ENCODE measurements around the gene RNU6-1.

DNA sequence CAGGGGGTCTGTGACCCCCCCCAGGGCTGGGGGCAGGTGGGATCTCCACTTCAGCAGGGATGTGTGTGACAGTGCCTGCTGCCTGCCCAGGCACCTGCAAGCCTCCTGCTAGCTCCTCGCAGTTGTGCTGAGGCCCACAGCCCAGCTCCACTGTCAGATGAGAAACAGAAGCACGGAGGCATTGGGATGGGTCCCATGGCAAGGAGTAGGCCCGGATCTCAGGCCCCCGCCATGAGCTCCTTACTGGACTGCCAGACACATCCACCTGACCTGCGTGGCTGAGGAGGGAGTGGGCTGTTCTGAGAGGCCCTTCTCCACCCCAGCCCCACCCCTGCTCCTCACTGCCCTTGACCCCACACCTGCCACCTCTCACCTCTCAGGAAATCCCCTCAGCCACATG is 32.7 kb downstream of the RNU6-1 start:
- TF ChIP-seq, protein P1, sequence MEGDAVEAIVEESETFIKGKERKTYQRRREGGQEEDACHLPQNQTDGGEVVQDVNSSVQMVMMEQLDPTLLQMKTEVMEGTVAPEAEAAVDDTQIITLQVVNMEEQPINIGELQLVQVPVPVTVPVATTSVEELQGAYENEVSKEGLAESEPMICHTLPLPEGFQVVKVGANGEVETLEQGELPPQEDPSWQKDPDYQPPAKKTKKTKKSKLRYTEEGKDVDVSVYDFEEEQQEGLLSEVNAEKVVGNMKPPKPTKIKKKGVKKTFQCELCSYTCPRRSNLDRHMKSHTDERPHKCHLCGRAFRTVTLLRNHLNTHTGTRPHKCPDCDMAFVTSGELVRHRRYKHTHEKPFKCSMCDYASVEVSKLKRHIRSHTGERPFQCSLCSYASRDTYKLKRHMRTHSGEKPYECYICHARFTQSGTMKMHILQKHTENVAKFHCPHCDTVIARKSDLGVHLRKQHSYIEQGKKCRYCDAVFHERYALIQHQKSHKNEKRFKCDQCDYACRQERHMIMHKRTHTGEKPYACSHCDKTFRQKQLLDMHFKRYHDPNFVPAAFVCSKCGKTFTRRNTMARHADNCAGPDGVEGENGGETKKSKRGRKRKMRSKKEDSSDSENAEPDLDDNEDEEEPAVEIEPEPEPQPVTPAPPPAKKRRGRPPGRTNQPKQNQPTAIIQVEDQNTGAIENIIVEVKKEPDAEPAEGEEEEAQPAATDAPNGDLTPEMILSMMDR (conservative IDR thresholded peaks at IDR 0.05 in 1 of 2, IDR thresholded peaks at IDR 0.05 in 1 of 2; ENCODE audit: low read depth in 1 of 2, low read length in 2 of 2): no peak
- no peak for TF ChIP-seq EZH2 (IDR thresholded peaks at IDR 0.05; ENCODE audit: low read length, missing control alignments)

Data from fibroblast of lung (primary cell).